ENCODE measurements around the gene RHEBL1.

GRCh38 chr12:49054524-49054923 lies 15.3 kb downstream of the RHEBL1 start:
- TF ChIP-seq CTCF (IDR thresholded peaks at IDR 0.05) (no peak), POLR2A (IDR thresholded peaks at IDR 0.05) (no peak)

All from heart left ventricle (tissue), 13 donors.